ENCODE results near the gene ACVR2B. TPM values are rescaled to one million over a fixed set of nuclear protein-coding genes. Genes with fewer than 3 reads are reported as not detected.

Gene ACVR2B
- total RNA-seq, 1 donor from 2014 or later: 6.6 TPM

GRCh38 chr3:38510631-38511030 is 56.9 kb downstream of the ACVR2B start:
- no peaks in the 10 kb centered on the region for H3K4me1 ChIP-seq
- no peak overlapping the region for H3K4me3 ChIP-seq
- peaks cover 78% of the 10 kb centered on the region for H3K36me3 ChIP-seq
- H3K27ac ChIP-seq: no peak overlapping the region
- intact Hi-C loops (cut with DNase I): no loop called here
- DNase-seq (no peak), ATAC-seq (no peak)
- H3K27me3 ChIP-seq: no peaks in the 10 kb centered on the region
- no peaks in the 10 kb centered on the region for H3K9me3 ChIP-seq
- no peak for TF ChIP-seq CTCF (IDR thresholded peaks at IDR 0.05)

- Histone ChIP-seq H3K4me3 (no peak overlapping the region), H3K27me3 (no peaks in the 10 kb centered on the region), H3K4me1 (no peaks in the 10 kb centered on the region), H3K9me3 (no peaks in the 10 kb centered on the region), H3K27ac (no peak overlapping the region), H3K36me3 (peaks cover 75% of the 10 kb centered on the region)
- TF ChIP-seq CTCF (IDR thresholded peaks at IDR 0.05): no peak
- intact Hi-C loops (cut with DNase I): no loop called here
- ATAC-seq: no peak
- no peak for DNase-seq
Observed at GRCh38 chr3:38511546-38511945, 57.9 kb downstream of the ACVR2B start.

GRCh38 chr3:38515367-38515766 is 61.7 kb downstream of the ACVR2B start:
- DNase-seq (no peak), ATAC-seq (no peak)
- Histone ChIP-seq H3K36me3 (peaks cover 45% of the 10 kb centered on the region), H3K27ac (no peak overlapping the region), H3K4me1 (no peaks in the 10 kb centered on the region), H3K9me3 (no peaks in the 10 kb centered on the region), H3K27me3 (no peaks in the 10 kb centered on the region), H3K4me3 (no peak overlapping the region)
- TF ChIP-seq CTCF (IDR thresholded peaks at IDR 0.05): no peak
- intact Hi-C loops (cut with DNase I): no loop called here

- H3K36me3 ChIP-seq: peaks cover 33% of the 10 kb centered on the region
- TF ChIP-seq CTCF (IDR thresholded peaks at IDR 0.05): no peak
- H3K4me1 ChIP-seq: no peaks in the 10 kb centered on the region
- no peaks in the 10 kb centered on the region for H3K27me3 ChIP-seq
- no peak overlapping the region for H3K27ac ChIP-seq
- DNase-seq (no peak), ATAC-seq (no peak)
- no peak overlapping the region for H3K4me3 ChIP-seq
- intact Hi-C loops (cut with DNase I): no loop called here
- no peaks in the 10 kb centered on the region for H3K9me3 ChIP-seq
Observed at GRCh38 chr3:38516669-38517068, 63.0 kb downstream of the ACVR2B start.

- H3K36me3 ChIP-seq: peaks cover 20% of the 10 kb centered on the region
- no peaks in the 10 kb centered on the region for H3K9me3 ChIP-seq
- H3K4me1 ChIP-seq: no peaks in the 10 kb centered on the region
- no peak for TF ChIP-seq CTCF (IDR thresholded peaks at IDR 0.05)
- no peaks in the 10 kb centered on the region for H3K27me3 ChIP-seq
- DNase-seq: no peak
- no peak for ATAC-seq
- no peak overlapping the region for H3K4me3 ChIP-seq
- no peak overlapping the region for H3K27ac ChIP-seq
- intact Hi-C loops (cut with DNase I): no loop called here
Observed at GRCh38 chr3:38519000-38519399, 65.3 kb downstream of the ACVR2B start.

GRCh38 chr3:38519651-38520050 is 66.0 kb downstream of the ACVR2B start:
- Histone ChIP-seq H3K27me3 (no peaks in the 10 kb centered on the region), H3K4me1 (no peaks in the 10 kb centered on the region), H3K9me3 (no peaks in the 10 kb centered on the region), H3K36me3 (peaks cover 26% of the 10 kb centered on the region), H3K4me3 (no peak overlapping the region), H3K27ac (no peak overlapping the region)
- ATAC-seq: no peak
- TF ChIP-seq CTCF (IDR thresholded peaks at IDR 0.05): no peak
- intact Hi-C loops (cut with DNase I): no loop called here
- DNase-seq: no peak
